GM19023 (cell line): ENCODE data around the gene RAI1.
A peak's percentile ranks its signal among the peaks of the same experiment; 100 is the strongest.
"Not testable (repeated sequence)": the region's sequence is repeated elsewhere in the genome, so short reads cannot be mapped to it uniquely, and the experiment has no call there.

ENCODE experiments used
- ATAC-seq: cut with Tn5 transposase; IDR thresholded peaks from one replicate; pipeline ENCODE4 v1.9.1; 2021; ENCODE audit warnings: mild to moderate bottlenecking, moderate library complexity; ENCODE audit not compliant: unreplicated experiment

RAI1 gene

GRCh38 chr17:17681187-17681743 lies at the start of gene RAI1:
Gene RAI1 (plus strand): TSS chr17:17681458. CDS start chr17:17792949, 111,491 bp downstream.
- peak; percentile 55 for ATAC-seq

GRCh38 chr17:17632690-17633089 lies 48.6 kb upstream of the RAI1 start:
- not testable (repeated sequence) for ATAC-seq

DNA sequence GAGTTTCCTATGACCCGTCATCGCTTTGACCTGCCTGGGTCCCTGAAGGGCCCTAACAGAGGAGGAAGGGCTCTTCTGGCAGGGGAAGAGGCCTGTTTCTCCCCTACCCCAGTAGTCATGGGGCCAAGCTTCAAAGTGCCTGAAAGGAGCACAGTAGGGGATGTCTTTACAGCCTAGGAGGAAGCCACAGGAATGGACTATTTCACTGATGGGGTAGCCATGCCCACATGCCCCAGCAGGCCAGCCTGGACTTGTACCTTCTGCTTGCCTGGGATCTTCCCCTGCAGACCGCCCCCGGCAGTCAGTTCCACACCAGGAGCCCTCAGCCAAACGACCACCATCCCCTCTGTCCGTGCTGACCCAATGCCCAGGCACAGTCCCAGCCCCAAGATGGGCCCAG lies 47.9 kb upstream of the RAI1 start:
- ATAC-seq: no peak

- ATAC-seq: no peak
Measured at GRCh38 chr17:17635126-17635525, 46.1 kb upstream of the RAI1 start.

DNA sequence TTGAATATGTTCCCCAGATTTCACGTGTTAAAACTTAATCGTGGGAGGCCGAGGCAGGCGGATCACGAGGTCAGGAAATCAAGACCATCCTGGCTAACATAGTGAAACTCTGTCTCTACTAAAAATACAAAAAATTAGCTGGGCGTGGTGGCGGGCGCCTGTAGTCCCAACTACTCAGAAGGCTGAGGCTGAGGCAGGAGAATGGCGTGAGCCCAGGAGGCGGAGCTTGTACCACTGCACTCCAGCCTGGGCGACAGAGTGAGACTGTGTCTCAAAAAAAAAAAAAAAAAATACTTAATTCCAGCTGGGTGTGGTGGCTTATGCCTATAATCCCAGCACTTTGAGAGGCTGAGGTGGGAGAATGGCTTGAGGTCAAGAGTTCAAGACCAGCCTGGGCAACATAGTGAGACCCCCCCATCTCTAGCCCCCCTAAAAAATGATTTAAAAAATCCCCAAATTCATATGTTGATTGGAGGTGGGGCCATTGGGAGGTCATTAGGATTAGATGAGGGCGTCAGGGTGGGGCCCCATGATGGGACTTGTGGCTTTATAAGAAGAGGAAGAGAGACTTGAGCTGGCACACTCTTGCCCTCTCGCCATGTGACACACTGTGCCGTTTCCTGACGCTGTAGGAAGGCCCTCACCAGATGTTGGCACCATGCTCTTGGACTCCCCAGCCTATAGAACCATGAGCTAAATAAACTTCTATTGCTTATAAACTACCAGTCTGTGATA lies 45.6 kb upstream of the RAI1 start:
- not testable (repeated sequence) for ATAC-seq

DNA sequence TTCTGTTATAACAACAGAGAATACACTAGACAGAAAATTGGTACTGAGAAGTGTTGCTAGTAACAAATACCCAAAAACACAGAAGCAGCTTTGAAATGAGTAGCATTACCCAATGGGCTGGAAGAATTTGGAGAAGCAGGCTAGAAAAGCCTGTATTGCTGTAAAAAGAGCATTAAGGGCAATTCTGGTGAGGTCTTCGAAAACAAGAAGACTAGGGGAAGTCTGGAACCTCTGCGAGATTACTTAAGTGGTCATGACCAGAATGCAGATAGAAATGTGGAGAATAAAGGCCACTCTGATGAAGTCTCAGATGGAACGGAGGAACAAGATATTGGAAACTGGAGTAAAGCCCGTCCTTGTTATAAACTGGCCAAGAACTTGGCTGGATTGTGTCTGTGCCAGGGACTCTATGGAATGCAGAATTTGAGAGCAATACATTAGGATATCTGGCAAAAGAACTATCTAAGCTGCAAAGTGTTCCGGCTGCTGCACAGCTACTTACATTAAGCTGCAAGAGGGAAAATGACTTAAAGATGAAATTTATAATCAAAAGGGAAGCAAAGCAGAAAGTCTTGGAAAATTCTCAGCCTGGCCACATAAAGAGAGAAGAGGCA lies 44.9 kb upstream of the RAI1 start:
- no peak for ATAC-seq

DNA sequence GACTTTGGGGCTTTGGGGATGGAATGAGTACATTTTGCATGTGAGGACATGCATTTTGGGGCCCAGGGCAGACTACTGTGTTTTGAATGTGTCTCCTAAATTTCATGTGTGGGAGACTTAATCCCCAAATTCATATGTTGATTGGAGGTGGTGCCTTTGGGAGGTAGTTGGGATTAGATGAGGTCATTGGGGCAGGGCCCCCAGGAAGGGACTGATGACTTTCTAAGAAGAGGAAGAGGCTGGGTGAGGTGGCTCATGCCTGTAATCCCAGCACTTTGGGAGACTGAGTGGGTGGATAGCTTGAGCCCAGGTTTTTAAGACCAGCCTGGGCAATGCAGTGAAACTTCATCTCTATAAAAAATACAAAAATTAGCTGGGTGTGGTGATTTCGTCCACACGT lies 42.8 kb upstream of the RAI1 start:
- ATAC-seq: no peak

- ATAC-seq: not testable (repeated sequence)
Measured at GRCh38 chr17:17639661-17640270, 41.5 kb upstream of the RAI1 start.

GRCh38 chr17:17641621-17642409 lies 39.4 kb upstream of the RAI1 start:
- ATAC-seq: no peak

GRCh38 chr17:17645148-17645547 lies 36.1 kb upstream of the RAI1 start:
- not testable (repeated sequence) for ATAC-seq

GRCh38 chr17:17645961-17646360 lies 35.3 kb upstream of the RAI1 start:
- no peak for ATAC-seq

- no peak for ATAC-seq
Measured at GRCh38 chr17:17647524-17648178, 33.6 kb upstream of the RAI1 start.

- ATAC-seq: no peak
Measured at GRCh38 chr17:17648762-17649161, 32.5 kb upstream of the RAI1 start.

DNA sequence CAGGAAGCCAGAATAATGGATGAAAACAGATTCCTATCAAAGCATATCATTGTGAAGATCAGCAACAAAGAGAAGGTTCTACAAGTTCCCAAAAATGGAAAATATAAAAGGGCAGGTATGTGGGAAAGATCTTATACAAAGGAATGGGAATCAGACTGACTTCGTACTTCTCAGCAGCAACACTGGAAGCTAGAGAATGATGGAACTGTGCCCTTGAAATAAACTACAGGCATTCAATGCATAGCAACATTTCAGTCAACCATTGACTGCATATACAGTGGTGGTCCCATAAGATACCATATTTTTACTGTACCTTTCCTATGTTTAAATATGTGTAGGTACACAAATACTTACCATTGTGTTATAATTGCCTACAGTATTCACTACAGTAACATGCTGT lies 30.3 kb upstream of the RAI1 start:
- ATAC-seq: no peak

DNA sequence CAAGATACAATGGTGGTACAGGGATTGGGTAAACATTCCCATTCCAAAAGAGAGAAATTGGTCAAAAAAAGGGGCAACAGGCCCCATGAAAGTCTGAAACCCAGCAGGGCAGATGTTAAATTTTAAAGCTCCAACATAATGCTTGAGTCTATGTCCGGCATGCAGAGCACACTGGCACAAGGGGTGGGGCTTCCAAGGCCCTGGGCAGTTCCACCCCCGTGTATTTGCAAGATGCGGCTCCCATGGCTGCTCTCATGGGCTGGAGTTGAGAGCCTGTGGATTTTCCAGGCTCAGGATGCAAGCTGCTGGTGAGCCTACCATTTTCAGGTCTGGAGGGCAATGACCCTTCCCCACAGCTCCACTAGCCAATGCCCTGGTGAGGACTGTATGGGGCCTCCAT lies 27.9 kb upstream of the RAI1 start:
- ATAC-seq: no peak

DNA sequence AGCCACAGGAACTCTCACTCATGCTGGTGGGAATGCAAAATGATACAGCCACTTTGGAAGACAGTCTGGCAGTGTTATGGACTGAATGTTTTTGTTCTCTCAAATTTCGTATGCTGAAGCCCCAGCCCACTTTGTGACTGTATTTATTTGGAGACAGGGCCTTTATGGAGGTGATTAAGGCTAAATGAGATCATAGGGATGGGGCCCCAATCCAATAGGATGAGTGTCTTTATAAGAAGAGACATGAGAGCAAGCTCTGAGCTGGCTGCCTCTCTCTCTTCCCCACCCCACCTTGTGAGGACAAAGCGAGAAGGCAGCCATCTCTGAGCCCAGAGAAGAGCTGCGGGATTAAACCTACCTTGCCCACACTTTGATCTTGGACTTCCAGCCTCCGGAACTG lies 21.9 kb upstream of the RAI1 start:
- ATAC-seq: no peak

DNA sequence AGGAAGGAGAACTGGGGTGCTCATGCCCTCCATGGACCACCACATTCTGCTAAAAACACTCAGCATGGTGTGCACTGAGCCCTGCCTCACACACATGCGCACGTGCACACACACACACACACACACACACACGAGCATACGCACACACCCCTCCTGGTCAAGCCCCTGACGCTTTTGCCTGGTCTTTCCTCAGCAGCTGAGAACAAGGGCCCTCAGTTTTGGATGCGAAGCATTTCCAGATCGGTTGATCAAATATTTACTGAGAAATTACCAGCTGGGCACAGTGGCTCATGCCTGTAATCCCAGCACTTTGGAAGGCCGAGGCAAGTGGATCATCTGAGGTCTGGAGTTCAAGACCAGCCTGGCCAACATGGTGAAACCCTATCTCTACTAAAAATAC lies 20.1 kb upstream of the RAI1 start:
- no peak for ATAC-seq

DNA sequence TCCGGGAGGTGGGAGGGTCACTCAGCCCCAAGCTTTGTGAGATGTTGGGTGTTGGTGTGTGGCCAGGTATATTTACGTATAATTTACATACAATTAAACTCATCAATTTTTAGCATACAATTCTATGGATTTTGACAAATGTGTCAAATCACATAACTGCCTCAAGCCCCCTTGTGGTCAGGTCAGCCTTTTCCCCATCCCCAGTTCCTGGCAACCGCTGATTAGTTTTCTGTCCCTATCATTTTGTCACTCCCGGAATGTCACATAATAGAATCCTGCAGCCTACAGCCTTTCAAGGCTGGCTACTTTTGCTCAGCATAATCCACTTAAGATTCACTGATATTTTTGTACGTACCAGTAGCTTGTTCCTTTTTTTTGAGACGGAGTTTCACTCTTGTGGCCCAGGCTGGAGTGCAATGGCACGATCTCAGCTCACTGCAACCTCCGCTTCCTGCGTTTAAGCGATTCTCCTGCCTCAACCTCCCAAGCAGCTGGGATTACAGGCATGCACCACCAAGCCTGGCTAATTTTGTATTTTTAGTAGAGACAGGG lies 19.3 kb upstream of the RAI1 start:
- ATAC-seq: no peak

DNA sequence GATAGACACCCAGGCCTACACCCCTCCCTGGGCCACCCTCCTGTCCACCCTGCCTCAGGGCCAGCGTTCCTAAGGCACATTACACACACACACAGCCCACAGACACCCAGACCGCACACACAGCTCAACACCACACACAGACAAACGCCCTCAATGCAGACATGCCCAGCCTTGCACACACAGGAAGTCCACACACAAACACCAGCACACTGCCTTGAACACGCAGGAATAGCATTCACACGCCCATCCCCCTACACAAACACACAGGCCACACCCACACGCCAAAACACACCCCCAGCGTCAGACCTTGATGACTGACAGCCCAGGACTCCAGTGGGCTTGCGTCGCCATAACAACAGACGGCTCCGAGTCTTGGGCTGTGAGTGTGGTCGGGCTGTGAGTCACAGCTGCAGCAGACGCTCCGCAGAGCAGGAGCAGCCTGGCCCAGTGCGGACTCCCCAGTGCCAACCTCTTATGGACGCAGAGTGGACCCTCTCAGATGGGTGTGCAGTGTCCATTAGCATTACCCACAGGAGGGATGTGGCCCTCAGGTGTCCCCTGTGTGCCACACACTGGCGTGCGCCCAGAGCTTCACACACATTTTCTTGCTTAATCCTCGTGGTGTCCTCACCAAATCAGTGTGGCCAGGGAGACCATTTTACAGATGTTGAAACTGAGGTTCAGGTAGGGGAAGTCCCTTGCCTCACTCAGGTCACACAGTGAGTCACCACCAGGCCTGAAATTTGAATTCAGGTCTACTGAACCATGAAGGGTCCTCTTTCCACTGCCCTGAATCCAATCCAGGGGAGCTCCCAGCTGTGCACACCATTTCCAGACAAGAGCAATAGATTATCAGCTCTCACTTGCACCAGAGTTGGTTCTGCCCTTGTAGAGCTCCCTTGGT lies 17.8 kb upstream of the RAI1 start:
- ATAC-seq: peak; percentile 87
